Activated CD4-positive, alpha-beta T cell treated with anti-CD3 and anti-CD28 coated beads for 1 hour (primary cell): ENCODE data around the gene EFTUD2.
"Not testable (repeated sequence)": the region's sequence is repeated elsewhere in the genome, so short reads cannot be mapped to it uniquely, and the experiment has no call there.

ENCODE experiments used
- DNase-seq: peaks from one replicate; pipeline ENCODE4 v3.0.0-alpha.2; 2020

Gene EFTUD2

DNA sequence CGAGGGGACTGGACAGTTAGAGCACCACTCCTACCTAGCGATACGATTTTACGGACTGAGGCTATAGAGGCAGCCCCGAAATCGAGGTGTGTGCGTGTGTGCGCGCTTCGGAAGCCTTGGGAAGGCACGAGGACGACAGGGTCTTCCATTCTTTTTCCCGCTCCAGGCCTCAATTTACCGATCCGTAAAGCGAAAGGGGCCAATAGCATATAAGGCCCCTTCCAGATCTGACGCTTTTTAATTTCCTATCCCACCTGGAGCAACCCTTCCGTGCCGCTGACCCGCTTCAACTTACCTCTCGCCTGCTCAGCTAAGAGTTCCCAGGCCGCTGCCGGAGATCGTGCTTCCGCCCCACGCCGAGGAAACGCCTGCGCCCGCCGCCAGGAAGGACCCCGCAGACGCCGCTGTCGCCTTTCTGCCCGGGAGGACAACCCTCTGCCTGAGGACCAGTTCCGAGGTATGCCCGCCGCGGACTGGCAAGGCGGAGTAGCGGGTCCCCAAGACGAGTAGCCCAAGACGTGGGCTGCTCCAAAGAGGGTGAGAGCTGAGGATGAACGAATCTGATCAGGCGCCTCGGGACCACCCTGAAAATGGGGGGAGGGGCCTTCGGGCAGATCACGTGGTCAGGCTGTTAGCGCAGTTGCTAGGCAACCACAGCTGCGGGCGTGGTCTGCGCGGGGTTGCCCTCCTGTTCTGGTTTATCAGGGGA is at the start of gene EFTUD2:
Gene EFTUD2, minus strand, starts transcription at position 372 of the 709 bp plus-strand sequence. CDS start 4,924 bp downstream, outside the sequence.
- DNase-seq, result peak; percentile 91

DNA sequence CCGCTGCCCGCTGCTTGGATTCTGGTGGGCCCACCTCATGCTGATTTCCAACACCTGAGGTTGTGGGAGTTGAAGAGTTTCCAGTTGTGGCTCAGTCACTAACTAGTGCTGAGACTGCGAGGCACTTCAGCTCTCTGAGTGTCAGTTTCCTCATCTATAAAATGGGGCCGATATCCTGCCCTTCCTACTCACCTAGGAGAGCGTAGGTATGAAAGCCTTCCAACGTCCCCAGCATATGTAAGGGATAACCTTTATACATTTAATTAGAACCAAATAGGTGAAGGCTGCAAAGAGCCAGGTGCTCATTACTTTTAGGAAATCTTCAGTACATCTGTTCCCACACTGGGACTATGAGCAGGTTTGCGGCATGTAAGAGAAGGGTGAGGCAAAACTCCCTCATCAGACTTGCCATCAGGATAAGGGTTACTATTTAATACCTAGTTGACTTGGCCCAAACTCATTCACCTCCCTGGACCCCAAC is 49.1 kb upstream of the EFTUD2 start:
- DNase-seq, result no peak

DNA sequence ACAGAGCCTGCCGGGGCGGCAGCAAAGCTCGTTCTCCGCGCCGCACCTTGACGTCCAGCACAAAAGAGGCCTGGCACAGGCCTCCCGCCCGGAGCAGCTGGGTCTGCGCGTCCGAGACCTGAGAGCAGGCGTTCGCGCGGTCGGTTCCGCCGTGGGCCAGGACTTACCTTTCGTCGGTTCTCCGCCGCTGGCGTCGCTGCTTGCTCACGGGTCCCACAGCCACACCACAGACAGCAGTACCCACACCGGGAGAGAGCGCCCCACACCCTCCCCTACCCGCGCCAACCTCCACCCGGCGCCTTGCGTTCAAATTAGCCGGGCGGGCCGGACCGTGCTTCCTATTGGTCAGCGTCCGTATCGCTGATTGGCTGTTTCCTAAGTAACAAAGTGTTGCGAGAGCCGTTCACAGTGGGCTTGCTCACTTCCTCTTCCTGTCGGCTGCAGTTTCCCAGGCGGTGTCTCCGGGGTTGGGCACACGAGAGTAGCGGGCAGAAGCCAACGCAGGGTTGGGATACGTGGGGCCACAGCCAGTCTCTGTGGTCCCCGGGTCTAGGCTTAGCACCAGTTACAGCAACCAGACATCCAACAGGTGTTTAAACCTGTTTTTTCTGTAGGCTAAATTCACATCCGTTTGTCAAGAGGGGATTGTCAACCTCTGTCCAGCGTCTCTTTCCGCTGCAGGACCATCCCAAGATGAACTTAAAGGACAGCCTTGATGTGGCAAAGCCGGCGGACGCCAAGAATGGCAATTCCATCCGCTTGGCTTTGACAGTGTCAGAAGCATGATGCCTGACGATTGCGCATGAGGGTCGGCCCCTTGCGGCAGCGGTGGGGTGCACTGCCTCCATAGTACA is 48.4 kb upstream of the EFTUD2 start, which contains the start of gene KIF18B:
Gene KIF18B, minus strand, starts transcription at position 313 of the 854 bp plus-strand sequence. CDS start 11,429 bp downstream, outside the sequence.
- peak; percentile 76 for DNase-seq

DNA sequence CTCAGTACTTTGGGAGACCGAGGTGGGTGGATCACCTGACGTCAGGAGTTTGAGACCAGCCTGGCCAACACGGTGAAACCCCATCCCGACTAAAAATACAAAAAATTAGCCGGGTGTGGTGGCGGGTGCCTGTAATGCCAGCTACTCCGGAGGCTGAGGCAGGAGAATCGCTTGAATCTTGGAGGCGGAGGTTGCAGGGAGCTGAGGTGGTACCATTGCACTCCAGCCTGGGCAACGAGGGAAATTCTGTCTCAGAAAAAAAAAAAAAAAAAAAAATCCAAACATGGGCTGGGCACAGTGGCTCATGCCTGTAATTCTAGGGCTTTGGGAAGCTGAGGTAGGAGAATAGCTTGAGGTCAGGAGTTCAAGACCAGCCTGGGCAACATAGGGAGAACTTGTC is 46.4 kb upstream of the EFTUD2 start:
- not testable (repeated sequence) for DNase-seq

DNA sequence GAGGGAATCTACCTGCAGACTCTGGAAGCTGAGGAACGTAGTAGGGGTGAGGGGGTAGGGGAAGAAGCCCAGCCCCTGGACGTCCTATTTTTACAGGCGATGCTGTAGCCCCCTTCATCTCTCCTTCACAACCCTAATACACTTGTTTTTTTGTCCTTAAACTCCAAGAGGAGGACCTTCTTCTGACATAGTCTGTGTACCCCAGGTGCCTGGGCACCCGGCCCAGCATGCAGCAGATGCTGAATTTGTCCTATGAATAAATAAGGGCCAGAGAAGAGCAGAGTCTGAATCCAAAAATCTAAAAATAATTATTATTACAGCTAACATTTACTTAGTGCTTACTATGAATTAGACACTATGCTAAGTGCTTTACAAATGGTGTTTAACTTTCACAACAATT is 43.2 kb upstream of the EFTUD2 start:
- no peak for DNase-seq

DNA sequence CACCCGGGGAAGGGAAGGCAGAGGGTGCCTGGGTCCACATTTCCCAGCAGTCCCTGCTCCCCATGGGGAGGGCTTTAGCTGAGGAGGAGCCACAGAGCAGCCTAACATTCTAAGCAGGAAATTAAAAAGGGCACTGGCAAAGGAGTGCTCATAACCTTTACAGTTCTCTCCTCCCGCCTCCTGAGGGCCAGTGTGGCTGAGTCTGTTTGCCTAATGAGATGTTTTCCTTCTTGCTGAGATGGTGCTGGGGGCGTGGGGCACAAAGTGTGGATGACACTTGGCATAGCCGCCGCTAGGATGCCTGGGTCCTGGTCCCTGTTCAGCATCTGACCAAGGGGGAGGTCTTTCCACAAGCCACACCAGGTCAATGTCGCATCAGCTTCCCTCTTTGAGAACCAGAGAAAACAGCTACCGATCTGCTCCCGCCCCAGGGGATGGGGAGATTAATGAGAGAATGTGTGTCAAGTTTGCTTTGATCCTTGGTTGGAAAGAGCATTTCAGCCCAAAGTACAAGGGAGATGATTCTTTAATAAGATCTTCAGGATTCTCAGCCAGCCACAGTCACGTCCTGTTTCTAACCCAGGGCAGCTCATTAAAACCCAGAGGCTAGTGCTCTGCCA is 42.6 kb upstream of the EFTUD2 start:
- DNase-seq, result no peak

DNA sequence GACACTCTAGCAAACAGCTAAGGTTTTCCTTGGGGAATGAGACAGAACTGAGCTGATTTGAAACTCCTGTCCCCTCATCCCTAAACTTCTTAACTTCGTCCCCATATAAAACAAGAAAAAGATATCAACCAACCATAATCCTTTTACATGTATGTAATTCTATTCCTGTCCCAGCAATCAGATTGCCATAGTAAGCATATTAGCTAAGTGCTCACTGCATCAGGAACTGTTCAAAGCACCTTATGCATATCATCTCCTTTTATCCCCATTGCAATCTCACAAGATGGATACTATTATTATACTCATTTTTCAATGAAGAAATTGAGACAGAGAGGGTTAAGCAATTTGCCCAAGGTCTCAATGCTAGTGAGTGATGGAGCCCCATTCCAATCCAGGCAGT is 41.5 kb upstream of the EFTUD2 start:
- DNase-seq, result no peak

DNA sequence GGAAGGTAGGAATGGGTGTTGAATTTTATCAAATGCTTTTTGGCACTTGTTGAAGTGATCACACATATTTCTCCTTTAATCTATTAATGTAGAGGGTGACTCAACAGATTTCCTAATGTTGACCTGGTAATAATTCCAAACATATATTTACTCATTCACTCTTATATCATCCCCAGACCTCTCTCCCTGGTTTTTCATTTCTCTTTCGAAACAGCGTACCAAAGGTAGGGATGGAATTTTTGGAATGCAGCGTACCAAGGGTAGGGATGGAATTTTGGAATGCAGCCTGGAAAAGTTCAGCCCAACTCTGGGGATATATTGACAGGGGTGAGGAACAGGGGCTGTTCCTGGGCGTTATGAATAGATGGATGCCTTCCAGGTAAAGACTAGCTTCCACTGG is 41.1 kb upstream of the EFTUD2 start:
- no peak for DNase-seq

DNA sequence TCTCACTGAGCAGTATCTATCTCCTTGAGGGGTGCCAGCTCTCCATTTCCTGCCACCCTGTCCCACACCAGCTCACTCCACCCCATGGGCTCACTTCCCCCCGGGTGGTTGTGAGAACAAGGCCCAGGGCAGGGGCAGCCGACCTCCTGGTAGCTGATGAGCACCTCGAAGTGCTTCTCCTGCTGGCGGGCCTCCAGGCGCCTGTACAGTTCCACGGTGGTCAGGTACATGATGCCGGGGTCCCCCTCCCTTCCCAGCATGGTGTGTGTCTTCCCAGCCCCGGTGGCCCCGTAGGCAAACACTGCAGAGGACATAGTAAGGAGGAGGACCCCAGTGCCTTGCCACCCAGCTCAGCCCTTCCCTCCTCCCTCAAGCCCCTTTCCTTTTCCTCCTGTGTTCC is 35.9 kb upstream of the EFTUD2 start:
- DNase-seq, result no peak

DNA sequence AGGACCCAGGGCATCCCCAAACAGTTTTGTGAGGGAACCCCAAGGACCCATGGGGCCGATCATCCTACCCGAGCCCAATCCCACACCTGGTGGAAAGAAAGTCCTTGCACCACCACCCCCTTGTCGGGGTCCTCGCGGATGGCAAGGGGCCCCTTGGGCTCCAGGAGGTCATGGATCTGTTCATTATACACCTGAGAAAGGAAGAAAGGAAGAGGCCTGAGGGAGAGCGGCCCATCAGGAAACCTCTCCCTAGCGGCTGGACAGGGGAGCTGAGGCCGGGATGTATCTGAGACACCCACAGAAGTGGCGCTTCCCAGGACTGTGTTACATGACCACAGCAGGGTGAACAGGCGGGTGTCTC is 35.5 kb upstream of the EFTUD2 start:
- no peak for DNase-seq

DNA sequence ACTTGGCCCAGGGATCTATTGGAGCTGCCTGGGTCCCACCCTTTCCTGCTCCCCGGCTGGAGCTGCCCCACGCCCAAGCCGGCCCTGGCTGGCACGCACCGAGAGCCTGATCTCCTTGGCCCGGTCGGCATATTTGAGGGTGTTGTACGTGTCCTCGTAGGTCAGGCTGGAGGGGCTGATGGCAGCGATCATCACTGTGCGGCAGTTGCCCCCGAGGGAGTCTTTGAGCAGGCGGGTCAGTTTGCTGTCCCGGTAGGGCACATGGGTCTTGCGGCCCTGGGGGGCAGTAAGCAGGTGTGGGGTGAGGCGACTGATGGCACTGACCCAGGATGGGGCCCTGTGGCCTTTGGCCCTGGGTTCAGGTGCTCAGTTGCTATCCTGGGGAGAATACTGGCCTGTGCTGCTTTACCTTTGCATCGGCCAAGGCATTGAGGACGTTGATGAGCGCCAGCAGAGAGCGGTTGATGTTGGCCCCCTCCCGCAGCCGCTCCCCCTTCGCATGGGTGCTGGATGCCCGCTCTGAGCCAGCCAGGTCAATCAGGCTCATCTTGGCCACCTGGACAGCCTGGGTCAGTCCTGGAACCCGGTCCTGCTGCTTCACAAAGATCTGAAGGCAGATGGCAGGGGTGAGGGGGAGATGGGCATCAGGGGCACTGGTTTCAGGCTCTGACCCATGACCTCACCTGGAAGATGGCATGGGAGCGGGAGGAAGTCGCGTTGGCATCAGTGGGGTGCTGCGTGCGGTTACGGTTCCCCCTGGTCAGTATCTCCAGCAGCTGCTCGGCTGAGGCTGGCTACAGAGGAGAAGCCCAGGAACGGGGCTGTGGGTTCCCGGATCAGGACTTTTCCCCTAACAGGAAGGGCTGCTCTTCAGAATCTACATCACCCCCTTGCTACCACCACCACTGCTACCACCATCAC is 34.8 kb upstream of the EFTUD2 start:
- no peak for DNase-seq

DNA sequence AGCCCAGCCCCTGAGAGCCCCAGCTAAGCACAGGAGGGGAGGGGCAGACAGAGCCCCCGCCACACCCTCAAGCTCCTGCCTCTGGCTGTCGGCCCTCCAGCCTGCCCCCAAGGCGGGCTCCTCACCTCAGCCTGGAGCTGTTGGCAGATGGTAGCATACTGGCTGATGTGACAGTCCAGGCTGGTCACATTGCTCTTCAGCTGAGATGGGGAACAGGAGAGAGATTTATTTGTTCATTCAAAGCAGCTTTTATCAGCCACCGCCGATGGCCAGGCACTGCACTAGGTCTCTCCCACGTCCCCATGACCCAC is 33.5 kb upstream of the EFTUD2 start:
- no peak for DNase-seq

DNA sequence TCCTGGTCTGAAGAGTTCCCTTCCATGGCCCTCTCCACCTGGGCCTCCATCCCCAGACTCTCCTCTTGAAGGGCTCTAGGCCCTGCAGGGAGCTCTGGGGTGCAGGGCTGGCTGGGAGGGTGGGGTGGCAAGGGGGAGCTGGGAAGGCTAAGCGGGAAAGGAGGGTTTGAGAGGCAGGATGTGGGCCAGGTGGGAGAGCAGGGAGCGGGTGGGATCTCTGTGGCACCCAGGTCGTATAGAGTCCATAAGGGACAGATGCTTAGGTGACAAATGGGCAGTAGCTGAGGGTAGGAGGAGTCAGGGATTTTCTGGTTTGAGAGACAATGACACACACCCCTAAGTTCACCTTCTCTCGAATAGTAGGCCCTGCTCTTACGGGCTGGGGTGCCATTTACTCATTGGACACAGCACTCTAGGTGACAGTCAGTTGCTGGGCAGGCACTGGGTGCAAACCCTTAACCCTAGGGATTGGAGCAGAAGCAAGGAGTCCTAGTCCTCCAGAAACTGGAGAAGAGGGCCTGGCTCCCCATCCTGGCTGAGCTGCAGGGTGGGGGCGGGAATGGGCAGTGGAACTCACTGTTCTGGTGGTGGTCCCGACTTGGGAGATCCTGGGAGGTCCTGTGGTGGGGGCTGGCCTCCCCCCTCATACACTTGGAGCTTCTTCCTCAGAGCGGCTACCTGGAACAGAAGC is 33.0 kb upstream of the EFTUD2 start:
- DNase-seq, result no peak

DNA sequence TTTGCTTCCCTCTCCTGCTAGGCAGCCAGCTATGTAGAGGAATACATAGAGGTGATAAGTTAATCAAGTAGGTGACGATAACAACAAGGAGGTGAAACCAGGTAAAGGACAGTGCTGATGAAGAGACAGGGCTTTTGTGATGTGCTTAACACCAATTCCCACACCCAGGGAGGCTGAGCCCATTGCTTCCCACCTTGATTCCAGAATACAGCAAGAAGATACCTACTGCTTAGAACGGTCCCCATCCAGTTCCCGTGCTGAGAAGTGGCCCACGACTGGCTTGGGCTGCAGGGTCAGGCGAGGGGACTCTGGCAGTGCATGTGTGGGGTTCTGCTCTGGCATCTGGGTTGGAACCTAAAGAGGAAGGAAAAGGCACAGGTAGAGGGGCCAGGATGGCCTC is 32.1 kb upstream of the EFTUD2 start:
- no peak for DNase-seq

DNA sequence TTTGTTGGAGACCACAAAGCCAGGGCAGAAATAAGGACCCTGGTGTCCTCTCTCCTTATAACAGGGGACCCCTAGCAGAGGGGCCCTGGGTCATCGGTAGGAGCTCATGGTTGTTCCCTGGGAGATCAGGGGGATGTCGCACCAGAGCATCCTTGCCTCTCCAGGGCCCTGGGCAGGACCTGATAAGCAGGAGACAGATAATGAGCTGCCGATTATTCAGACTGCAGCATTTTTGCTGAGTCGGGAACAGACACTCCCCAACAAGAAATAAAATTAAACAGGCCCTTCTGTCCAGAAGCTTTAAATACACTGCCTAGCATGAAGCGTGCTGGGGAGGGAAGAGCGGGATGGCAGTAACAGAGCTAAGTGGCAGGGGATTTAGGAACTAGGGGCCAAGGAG is 31.4 kb upstream of the EFTUD2 start:
- DNase-seq, result no peak

DNA sequence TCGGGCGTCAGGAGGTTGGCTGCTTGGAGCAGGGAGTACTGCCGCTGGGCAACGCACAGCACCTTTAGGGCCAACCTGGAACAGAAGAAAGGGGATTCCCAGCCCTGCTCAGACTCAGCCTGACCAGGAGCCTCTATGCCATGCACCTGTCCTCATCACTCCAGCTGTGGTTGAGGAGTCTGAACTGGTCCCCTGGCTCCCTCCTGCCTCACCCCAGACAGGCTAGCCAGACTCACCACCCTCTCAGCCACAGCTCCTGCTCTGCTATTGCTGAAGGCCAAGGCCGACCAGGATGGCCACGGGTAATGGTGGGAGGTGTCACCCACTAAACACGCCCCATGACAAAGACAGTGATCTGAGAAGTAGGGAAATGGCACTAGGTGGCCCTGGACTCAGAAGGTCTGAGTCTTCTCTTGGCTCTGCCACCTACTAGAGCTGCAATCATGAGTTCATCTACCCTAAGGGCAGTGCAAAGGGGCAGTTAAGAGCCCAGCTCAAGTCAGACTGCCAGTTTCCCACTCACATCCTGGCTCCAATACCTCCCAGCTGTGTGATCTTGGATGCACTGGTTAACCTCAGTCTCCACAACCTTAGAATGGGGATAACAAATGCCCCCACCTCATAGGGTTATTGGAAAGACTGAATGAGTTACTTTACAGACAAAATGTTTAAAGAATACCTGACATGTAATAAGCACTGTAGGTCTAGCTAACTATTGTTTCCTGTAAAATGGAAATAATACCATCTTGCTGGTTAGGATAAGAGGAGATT is 29.9 kb upstream of the EFTUD2 start:
- no peak for DNase-seq

DNA sequence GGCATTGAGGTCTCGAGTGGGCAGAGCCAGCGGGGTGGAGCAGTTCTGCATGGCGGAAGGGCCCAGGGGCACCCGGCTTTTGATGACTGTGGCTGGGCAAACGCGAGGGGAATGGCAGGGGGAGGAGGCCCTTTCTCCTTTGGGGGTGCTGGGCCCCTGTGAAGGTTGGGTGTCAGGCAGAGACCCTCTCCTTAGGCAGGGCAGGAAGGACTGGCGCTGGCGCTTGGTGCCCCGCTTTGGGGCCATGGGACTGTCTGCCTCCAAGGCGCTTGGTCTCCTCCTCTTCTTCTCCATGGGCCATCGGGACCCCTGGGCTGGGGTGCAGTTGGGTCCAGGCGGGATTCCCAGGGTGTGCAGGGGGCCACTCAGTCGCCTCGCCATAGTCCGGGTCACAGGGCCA is 28.9 kb upstream of the EFTUD2 start:
- DNase-seq, result no peak

DNA sequence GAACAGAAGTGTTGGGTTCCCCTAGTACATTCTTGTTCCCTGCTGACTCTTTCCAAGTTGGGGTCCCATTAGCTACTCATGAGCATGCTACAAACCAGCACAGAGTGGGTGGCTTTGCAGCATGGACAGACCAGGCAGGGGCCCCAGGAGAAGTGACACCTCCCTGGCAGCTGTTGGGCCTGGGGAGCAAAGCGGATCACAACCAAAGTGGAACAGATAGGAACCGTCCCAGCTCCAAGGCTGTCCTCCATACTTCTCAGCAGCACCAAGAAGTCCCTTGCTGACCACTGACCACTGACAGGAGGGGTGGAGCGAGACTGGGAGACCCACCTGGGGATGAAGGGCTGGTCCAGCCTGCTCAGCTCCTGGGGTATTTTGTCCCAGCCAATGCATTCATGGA is 28.5 kb upstream of the EFTUD2 start:
- no peak for DNase-seq

DNA sequence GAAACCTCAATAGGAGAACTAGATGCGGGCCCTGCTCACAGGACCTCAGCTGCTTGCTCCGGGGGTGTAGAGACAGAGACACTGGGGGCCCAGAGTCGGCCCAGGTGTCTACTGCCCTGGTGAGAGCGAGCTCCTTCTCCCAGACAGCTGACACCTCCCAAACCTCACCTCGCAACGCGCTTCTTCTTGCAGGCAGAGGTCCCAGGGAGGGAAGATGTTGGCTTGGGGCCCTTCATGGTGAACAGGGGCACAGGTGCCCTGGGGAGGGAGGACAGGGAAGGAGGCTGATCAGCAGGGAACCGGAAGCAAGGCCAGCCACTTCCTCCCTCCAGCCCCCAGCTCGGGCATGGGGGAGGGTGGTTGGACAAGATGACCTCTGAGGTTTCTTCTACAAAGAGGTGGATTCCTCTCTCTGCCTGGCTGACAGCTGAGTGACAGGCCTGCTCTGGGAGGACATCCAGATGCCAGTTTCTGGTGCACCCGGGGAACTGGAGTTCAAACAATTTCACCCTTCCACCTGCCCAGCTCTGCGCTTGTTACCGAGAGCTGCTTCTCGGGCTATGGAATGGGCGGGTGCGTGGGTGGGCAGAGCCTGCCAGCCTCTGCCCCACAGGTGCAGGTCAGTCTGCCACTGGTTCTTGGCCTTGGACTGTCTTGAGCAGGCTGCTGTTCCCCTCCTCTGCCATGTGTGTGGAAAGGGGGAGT is 27.7 kb upstream of the EFTUD2 start:
- DNase-seq, result no peak
